Spinal cord (tissue), 10 donors: ENCODE results near the gene DCAF4. TPM values are rescaled to one million over a fixed set of nuclear protein-coding genes. Genes with fewer than 3 reads are reported as not detected.

ENCODE experiments used
- DNase-seq, 6 donors: peaks; one replicate each; pipeline versions ENCODE4 v3.0.0 to v3.0.0-alpha.2; 2013 to 2015; ENCODE audit warnings: low spot score in 6 of 6, low read depth in 4 of 6
- H3K27ac ChIP-seq: one replicate; pipeline ENCODE4 v1.5.1; 2013; ENCODE audit warnings: low read depth, low read length, control low read depth
- H3K27me3 ChIP-seq: one replicate; pipeline ENCODE4 v1.6.1; 2013; ENCODE audit warnings: low read length; ENCODE audit not compliant: control insufficient read depth, insufficient read depth
- H3K36me3 ChIP-seq: one replicate; pipeline ENCODE4 v1.6.1; 2013; ENCODE audit warnings: low read length; ENCODE audit not compliant: control insufficient read depth, insufficient read depth
- H3K4me1 ChIP-seq: one replicate; pipeline ENCODE4 v1.6.1; 2013; ENCODE audit warnings: low read length; ENCODE audit not compliant: control insufficient read depth, insufficient read depth
- H3K4me3 ChIP-seq: one replicate; pipeline ENCODE4 v1.5.1; 2013; ENCODE audit warnings: low read depth, low read length, control low read depth
- H3K9me3 ChIP-seq: one replicate; pipeline ENCODE4 v1.6.1; 2013; ENCODE audit warnings: low read length; ENCODE audit not compliant: control insufficient read depth, insufficient read depth
- WGBS: methylation state at CpG from one replicate; pipeline ENCODE4 v1.1.5; 2013; ENCODE audit warnings: missing lambda C conversion rate; ENCODE audit not compliant: insufficient coverage; 5-methylcytosine and 5-hydroxymethylcytosine counted together
- polyA plus RNA-seq, 2 donors: library from polyadenylated mRNA; unstranded; fragments of 120-200 nt; gene quantifications; one replicate each; pipeline ENCODE4 v1.2.1, GENCODE V29; 2013; ENCODE audit not compliant: insufficient read length in 2 of 2
- total RNA-seq, 2 donors: library from RNA; depleted of rRNA in 1 of 2; stranded (reverse); fragments of 120-200 nt in 1 of 2; fragments of >200 nt in 1 of 2; gene quantifications; one replicate each; pipeline versions ENCODE4 v1.2.3 to v1.2.4, GENCODE V29; 2013 to 2014
- donor health status: healthy.

DCAF4 gene
- total and polyA plus RNA-seq, 4 donors, result 9.2 to 20.2 (median 11.3) TPM

DNA sequence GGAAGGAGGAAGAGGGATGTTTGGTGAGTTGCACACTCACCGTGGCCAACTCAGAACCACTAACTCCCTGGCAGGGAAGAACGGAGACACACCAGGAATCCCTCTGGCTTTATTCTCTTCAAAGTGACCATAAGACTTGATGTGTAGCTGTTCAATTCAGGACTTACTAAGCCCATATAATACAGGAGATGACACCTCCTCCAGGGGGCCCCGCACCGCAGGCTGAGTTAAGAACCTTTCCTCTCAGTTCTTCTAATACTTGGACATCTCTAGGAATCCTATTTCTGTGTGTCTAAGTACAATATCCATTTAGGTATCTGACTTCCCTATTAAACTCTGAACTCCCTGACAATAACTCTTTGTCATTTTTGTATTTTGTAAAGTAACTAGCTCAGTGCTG lies 49.5 kb downstream of the DCAF4 start:
- Histone ChIP-seq H3K9me3 (no peaks in the 10 kb centered on the region), H3K27me3 (no peaks in the 10 kb centered on the region), H3K27ac (no peak overlapping the region), H3K4me1 (no peaks in the 10 kb centered on the region), H3K36me3 (peaks cover 66% of the 10 kb centered on the region), H3K4me3 (no peak overlapping the region)
- no peak for DNase-seq
- WGBS, result no CpG with 5 or more reads among the region's 4 CpGs

- H3K27ac ChIP-seq, result no peak overlapping the region
- H3K4me3 ChIP-seq, result no peak overlapping the region
- H3K9me3 ChIP-seq, result no peaks in the 10 kb centered on the region
- 93% methylated on average over 9 of the region's 9 CpGs for WGBS
- no peaks in the 10 kb centered on the region for H3K27me3 ChIP-seq
- peaks cover 40% of the 10 kb centered on the region for H3K36me3 ChIP-seq
- no peaks in the 10 kb centered on the region for H3K4me1 ChIP-seq
- no peak for DNase-seq
Observed at GRCh38 chr14:72978856-72979255, 52.6 kb downstream of the DCAF4 start.

GRCh38 chr14:72980863-72981262 lies 54.6 kb downstream of the DCAF4 start:
- peaks cover 31% of the 10 kb centered on the region for H3K36me3 ChIP-seq
- no peaks in the 10 kb centered on the region for H3K27me3 ChIP-seq
- no peaks in the 10 kb centered on the region for H3K4me1 ChIP-seq
- H3K4me3 ChIP-seq, result no peak overlapping the region
- WGBS, result 91% methylated on average over 7 of the region's 8 CpGs
- no peak overlapping the region for H3K27ac ChIP-seq
- H3K9me3 ChIP-seq, result no peaks in the 10 kb centered on the region
- DNase-seq, result no peak

- H3K9me3 ChIP-seq, result no peaks in the 10 kb centered on the region
- H3K36me3 ChIP-seq, result peaks cover 31% of the 10 kb centered on the region
- WGBS, result no CpG with 5 or more reads among the region's 3 CpGs
- no peak for DNase-seq
- no peak overlapping the region for H3K27ac ChIP-seq
- H3K4me3 ChIP-seq, result no peak overlapping the region
- no peaks in the 10 kb centered on the region for H3K4me1 ChIP-seq
- no peaks in the 10 kb centered on the region for H3K27me3 ChIP-seq
Observed at GRCh38 chr14:72982146-72982708, 56.0 kb downstream of the DCAF4 start.

GRCh38 chr14:72986214-72986613 lies 60.0 kb downstream of the DCAF4 start:
- H3K27ac ChIP-seq, result no peak overlapping the region
- H3K36me3 ChIP-seq, result peaks cover 25% of the 10 kb centered on the region
- WGBS, result no CpG with 5 or more reads among the region's 3 CpGs
- no peaks in the 10 kb centered on the region for H3K9me3 ChIP-seq
- H3K27me3 ChIP-seq, result no peaks in the 10 kb centered on the region
- DNase-seq, result no peak
- no peak overlapping the region for H3K4me3 ChIP-seq
- no peaks in the 10 kb centered on the region for H3K4me1 ChIP-seq

DNA sequence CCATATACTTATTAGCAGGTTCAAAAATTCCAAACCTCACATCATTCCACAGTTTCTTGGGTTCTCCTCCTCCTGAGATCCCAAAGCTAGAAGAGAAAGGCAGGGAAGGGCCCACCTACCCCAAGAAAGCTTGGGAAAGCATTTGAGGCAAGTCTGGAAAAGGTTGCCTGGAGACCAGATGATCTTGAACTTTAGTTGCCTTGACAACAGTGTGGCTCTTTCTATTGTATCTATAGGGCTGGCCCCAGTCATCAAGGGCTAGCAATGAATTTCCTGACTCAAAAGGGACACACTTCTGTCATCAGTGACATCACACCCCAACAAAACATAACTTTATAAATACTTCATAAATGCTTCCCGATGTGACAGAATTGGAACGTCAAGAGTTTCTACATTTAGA lies 60.6 kb downstream of the DCAF4 start:
- no peaks in the 10 kb centered on the region for H3K27me3 ChIP-seq
- H3K9me3 ChIP-seq, result no peaks in the 10 kb centered on the region
- H3K4me1 ChIP-seq, result no peaks in the 10 kb centered on the region
- H3K4me3 ChIP-seq, result no peak overlapping the region
- no peak overlapping the region for H3K27ac ChIP-seq
- peaks cover 29% of the 10 kb centered on the region for H3K36me3 ChIP-seq
- DNase-seq, result peak in 1 of 6 donors; percentile 11
- WGBS, result 67% methylated on average over 2 of the region's 2 CpGs

DNA sequence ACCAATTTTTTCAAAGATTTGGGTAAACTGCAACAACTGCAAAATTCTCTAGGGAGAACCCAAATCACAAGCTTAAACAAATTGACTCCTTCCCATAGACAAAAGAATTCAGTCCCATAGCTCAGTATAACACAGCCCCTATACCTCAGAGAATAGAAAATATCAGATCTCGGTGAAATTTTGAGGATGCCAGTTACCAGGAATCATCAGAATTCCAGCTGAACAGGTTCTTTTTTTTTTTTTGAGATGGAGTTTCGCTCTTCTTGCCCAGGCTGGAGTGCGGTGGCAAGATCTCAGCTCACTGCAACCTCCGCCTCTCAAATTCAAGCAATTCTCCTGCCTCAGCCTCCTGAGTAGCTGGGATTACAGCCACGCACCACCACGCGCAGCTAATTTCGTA lies 63.9 kb downstream of the DCAF4 start:
- H3K36me3 ChIP-seq, result peaks cover 35% of the 10 kb centered on the region
- no peak for DNase-seq
- H3K4me3 ChIP-seq, result no peak overlapping the region
- 100% methylated on average over 5 of the region's 8 CpGs for WGBS
- H3K27ac ChIP-seq, result no peak overlapping the region
- H3K4me1 ChIP-seq, result no peaks in the 10 kb centered on the region
- H3K27me3 ChIP-seq, result no peaks in the 10 kb centered on the region
- no peaks in the 10 kb centered on the region for H3K9me3 ChIP-seq

DNA sequence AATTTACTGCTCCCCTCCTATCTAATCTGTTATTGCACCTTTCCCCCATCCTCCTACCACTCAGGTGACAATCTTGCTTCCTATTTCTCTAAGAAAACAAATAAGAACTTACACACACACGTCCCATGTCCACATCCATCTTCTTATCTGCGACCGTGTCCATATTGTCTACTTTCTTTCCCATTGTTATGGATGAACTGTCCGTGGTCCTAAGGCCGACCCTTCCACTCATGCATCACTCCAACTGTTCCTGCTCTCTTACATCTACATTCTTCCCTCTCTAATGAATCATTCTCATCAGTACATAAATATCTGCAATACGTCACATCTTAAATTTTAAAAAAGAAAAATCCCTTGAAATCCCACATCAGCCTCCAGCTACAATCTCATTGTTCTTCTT lies 70.7 kb downstream of the DCAF4 start:
- DNase-seq, result no peak
- Histone ChIP-seq H3K27me3 (no peaks in the 10 kb centered on the region), H3K9me3 (no peaks in the 10 kb centered on the region), H3K4me3 (no peak overlapping the region), H3K4me1 (no peaks in the 10 kb centered on the region), H3K27ac (no peak overlapping the region), H3K36me3 (peaks cover 38% of the 10 kb centered on the region)
- WGBS, result 81% methylated on average over 6 of the region's 6 CpGs

DNA sequence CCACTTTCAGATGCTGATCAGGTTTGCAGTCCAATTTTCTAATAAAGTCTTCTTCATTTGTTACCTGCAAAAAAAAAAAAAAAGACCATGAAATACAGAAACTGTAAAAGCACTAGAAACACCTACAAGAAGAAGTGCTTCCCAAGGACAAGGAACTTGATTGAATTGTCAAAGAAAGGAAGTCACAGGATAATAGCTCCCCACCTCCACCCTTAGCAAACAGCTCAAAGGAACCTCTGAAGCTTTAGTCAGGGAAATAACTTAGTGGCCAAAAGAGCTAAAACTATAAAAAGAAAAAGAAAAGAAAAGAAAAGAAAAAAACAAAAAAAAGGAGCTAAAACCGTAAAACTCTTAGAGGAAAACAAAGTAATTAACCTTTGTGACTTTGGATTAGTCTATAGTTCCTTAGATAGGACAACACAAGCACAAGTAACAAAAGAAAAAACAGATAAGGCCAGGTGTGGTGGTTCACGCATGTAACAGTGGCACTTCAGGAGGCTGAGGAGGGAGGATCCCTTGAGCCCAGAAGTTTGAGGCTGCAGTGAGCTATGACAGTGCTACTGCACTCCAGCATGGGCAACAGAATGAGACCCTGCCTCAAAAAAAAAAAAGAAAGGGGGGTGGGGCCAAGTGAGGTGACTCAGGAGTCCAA lies 72.1 kb downstream of the DCAF4 start:
- DNase-seq, result no peak
- H3K27ac ChIP-seq, result no peak overlapping the region
- 100% methylated on average over 1 of the region's 2 CpGs for WGBS
- no peak overlapping the region for H3K4me3 ChIP-seq
- H3K9me3 ChIP-seq, result no peaks in the 10 kb centered on the region
- H3K36me3 ChIP-seq, result peaks cover 30% of the 10 kb centered on the region
- H3K27me3 ChIP-seq, result no peaks in the 10 kb centered on the region
- no peaks in the 10 kb centered on the region for H3K4me1 ChIP-seq

DNA sequence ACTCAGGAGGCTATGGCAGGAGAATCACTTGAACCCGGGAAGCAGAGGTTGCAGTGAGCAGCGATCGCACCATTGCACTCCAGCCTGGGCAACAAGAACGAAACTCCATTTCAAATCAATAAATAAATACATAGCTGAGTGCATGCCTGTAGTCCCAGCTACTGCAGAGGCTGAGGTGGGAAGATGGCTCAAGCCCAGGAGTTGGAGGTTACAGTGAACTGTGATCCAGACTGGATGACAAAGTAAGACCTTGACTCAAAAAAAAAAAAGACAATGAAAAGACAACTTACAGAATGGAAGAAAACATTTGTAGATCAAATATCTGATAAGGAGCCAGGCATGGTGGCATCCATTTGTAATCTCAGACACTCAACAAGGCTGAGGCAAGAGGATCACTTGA lies 73.1 kb downstream of the DCAF4 start:
- H3K27ac ChIP-seq, result no peak overlapping the region
- no peak overlapping the region for H3K4me3 ChIP-seq
- H3K27me3 ChIP-seq, result no peaks in the 10 kb centered on the region
- no peaks in the 10 kb centered on the region for H3K4me1 ChIP-seq
- 100% methylated on average over 1 of the region's 4 CpGs for WGBS
- no peaks in the 10 kb centered on the region for H3K9me3 ChIP-seq
- H3K36me3 ChIP-seq, result peaks cover 29% of the 10 kb centered on the region
- DNase-seq, result no peak
